Body of pancreas (tissue), 4 donors: Measurements from ENCODE around the gene RASSF5. TPM values are rescaled to one million over a fixed set of nuclear protein-coding genes. Genes with fewer than 3 reads are reported as not detected.

ENCODE experiments used
- ATAC-seq: fragments of 150-250 bp; one replicate; pipeline ENCODE4 v1.9.1; 2016
- DNase-seq, 4 donors: peaks; one replicate each; pipeline ENCODE4 v3.0.0-alpha.2; 2019
- H3K27ac ChIP-seq, 4 donors: fragments of 200-600 bp; sonication (generic); 1 replicate in 3 of 4; 2 replicates in 1 of 4; pipeline versions ENCODE4 v1.5.1 to v1.6.1; 2016 to 2019; ENCODE audit warnings: mild to moderate bottlenecking in 1 of 4, mixed read lengths in 1 of 4, moderate library complexity in 1 of 4
- H3K27me3 ChIP-seq, 2 donors: fragments of 200-600 bp; sonication (generic); one replicate each; pipeline ENCODE4 v1.6.0; 2016; ENCODE audit warnings: mild to moderate bottlenecking in 1 of 2
- H3K36me3 ChIP-seq, 2 donors: fragments of 200-600 bp; sonication (generic); replicated peaks in 1 of 2; 2 replicates each; pipeline ENCODE4 v1.5.1; 2016; ENCODE audit warnings: low read depth in 2 of 2; ENCODE audit not compliant: insufficient read depth in 1 of 2
- H3K4me1 ChIP-seq: fragments of 200-600 bp; sonication (generic); one replicate; pipeline ENCODE4 v1.6.0; 2016
- H3K4me3 ChIP-seq, 2 donors: fragments of 200-600 bp; sonication (generic); 1 replicate in 1 of 2; 2 replicates in 1 of 2; pipeline ENCODE4 v1.5.1; 2016 to 2019
- H3K9me3 ChIP-seq, 3 donors: fragments of 200-600 bp; sonication (generic); 1 replicate in 2 of 3; 2 replicates in 1 of 3; pipeline ENCODE4 v1.5.1; 2016
- CTCF ChIP-seq, 7 experiments: fragments of 450-650 bp in 4 of 7; fragments of 200-600 bp in 3 of 7; sonication (generic) in 3 of 7; IDR thresholded peaks; one replicate each; pipeline ENCODE4 v1.5.1; 2016 to 2019; ENCODE audit warnings: antibody characterized with exemption in 7 of 7
- POLR2A ChIP-seq, 3 donors: fragments of 450-650 bp; IDR thresholded peaks; one replicate each; pipeline ENCODE4 v1.6.1; 2016; ENCODE audit warnings: antibody characterized with exemption in 3 of 3, mild to moderate bottlenecking in 2 of 3
- WGBS, 2 donors: methylation state at CpG; one replicate each; pipeline ENCODE4 v1.1.5; 2017; 5-methylcytosine and 5-hydroxymethylcytosine counted together
- intact Hi-C: fragments of 100-400 bp; cut with DNase I; formaldehyde crosslinking; loops from one replicate; pipeline ENCODE4 v1.15.1; 2023
- total RNA-seq, 2 donors: library from RNA; depleted of rRNA; stranded (reverse); fragments of >200 nt; gene quantifications; one replicate each; pipeline ENCODE4 v1.1.0, GENCODE V29; 2016

RASSF5 gene
- 10 to 100 TPM; 21.5 to 35.9 TPM for total RNA-seq

- peak; percentile 91 for ATAC-seq
- Histone ChIP-seq H3K36me3 (no peaks in the 10 kb centered on the region), H3K9me3 (no peaks in the 10 kb centered on the region), H3K27me3 (no peaks in the 10 kb centered on the region), H3K27ac (peak within 1 kb of the TSS; percentile 59 to 81 (median 74)), H3K4me1 (peaks cover 63% of the 10 kb centered on the region), H3K4me3 (peak within 1 kb of the TSS; percentile 56 to 59)
- TF ChIP-seq CTCF (IDR thresholded peaks at IDR 0.05) (no peak), POLR2A (IDR thresholded peaks at IDR 0.05) (peak; percentile 94 to 95 (median 95))
- intact Hi-C loops = no loop called here
- WGBS, 2 donors = 0% methylated on average over 9 to 96 of the region's 97 CpGs
- peak; percentile 92 to 94 (median 93) for DNase-seq
Measured at GRCh38 chr1:206507284-206508129, at the start of gene RASSF5. Gene RASSF5 (plus strand): TSS chr1:206507531. CDS start chr1:206507603, 72 bp downstream.

GRCh38 chr1:206459703-206460102 lies 47.6 kb upstream of the RASSF5 start:
- no peak overlapping the region for H3K4me3 ChIP-seq
- peaks cover 18% of the 10 kb centered on the region for H3K4me1 ChIP-seq
- WGBS, 2 donors = 86 to 88% methylated on average over 4 of the region's 4 CpGs
- TF ChIP-seq CTCF (IDR thresholded peaks at IDR 0.05) = no peak
- TF ChIP-seq POLR2A (IDR thresholded peaks at IDR 0.05) = no peak
- no peaks in the 10 kb centered on the region for H3K36me3 ChIP-seq
- intact Hi-C loops = no loop called here
- H3K27me3 ChIP-seq = no peaks in the 10 kb centered on the region
- DNase-seq (no peak), ATAC-seq (no peak)
- no peak overlapping the region for H3K27ac ChIP-seq
- H3K9me3 ChIP-seq = no peaks in the 10 kb centered on the region

- ATAC-seq (no peak), DNase-seq (no peak)
- Histone ChIP-seq H3K27me3 (no peaks in the 10 kb centered on the region), H3K4me3 (no peak overlapping the region), H3K36me3 (no peaks in the 10 kb centered on the region), H3K4me1 (peaks cover 12% of the 10 kb centered on the region), H3K9me3 (no peaks in the 10 kb centered on the region), H3K27ac (no peak overlapping the region)
- intact Hi-C loops = no loop called here
- WGBS, 2 donors = 78 to 82% methylated on average over 7 to 17 of the region's 17 CpGs
- no peak for TF ChIP-seq CTCF (IDR thresholded peaks at IDR 0.05)
- TF ChIP-seq POLR2A (IDR thresholded peaks at IDR 0.05) = no peak
Measured at GRCh38 chr1:206460836-206461426, 46.4 kb upstream of the RASSF5 start.

GRCh38 chr1:206461602-206462455 lies 45.5 kb upstream of the RASSF5 start:
- H3K36me3 ChIP-seq = no peaks in the 10 kb centered on the region
- WGBS, 2 donors = 63 to 64% methylated on average over 9 of the region's 9 CpGs
- H3K9me3 ChIP-seq = no peaks in the 10 kb centered on the region
- no peaks in the 10 kb centered on the region for H3K27me3 ChIP-seq
- ATAC-seq (peak; percentile 81), DNase-seq (peak; percentile 80 to 87 (median 82))
- H3K4me3 ChIP-seq = no peak overlapping the region
- TF ChIP-seq POLR2A (IDR thresholded peaks at IDR 0.05) = no peak
- TF ChIP-seq CTCF (IDR thresholded peaks at IDR 0.05) = peak; percentile 60 to 85 (median 83)
- no peak overlapping the region for H3K27ac ChIP-seq
- intact Hi-C loops = no loop called here
- peaks cover 3% of the 10 kb centered on the region for H3K4me1 ChIP-seq
